HUDEP-2 (cell line): ENCODE data around the gene LAMA2.
A peak's percentile ranks its signal among the peaks of the same experiment; 100 is the strongest.

ENCODE experiments used
- DNase-seq, 76 experiments: peaks; one replicate each; lab custom pipeline; 2025; ENCODE audit not compliant: unreplicated experiment in 76 of 76; lab: John Stamatoyannopoulos, UW

Gene LAMA2

GRCh38 chr6:129543981-129544380, 661.0 kb downstream of the LAMA2 start:
- peak in 8 of 76 experiments; percentile 20 to 39 (median 30) for DNase-seq

- DNase-seq = no peak
These were observed 662.1 kb downstream of the LAMA2 start for GRCh38 chr6:129544892-129545612.

GRCh38 chr6:129546702-129547101, 663.8 kb downstream of the LAMA2 start:
- no peak for DNase-seq

GRCh38 chr6:129551486-129551885, 668.5 kb downstream of the LAMA2 start:
- DNase-seq = no peak

GRCh38 chr6:129552413-129552812, 669.5 kb downstream of the LAMA2 start:
- DNase-seq = no peak

- no peak for DNase-seq
These were observed 672.4 kb downstream of the LAMA2 start for GRCh38 chr6:129555206-129555832.

GRCh38 chr6:129558248-129558647, 675.3 kb downstream of the LAMA2 start:
- no peak for DNase-seq

GRCh38 chr6:129565366-129565765, 682.4 kb downstream of the LAMA2 start:
- peak in 17 of 76 experiments; percentile 7 to 42 (median 24) for DNase-seq

- DNase-seq = no peak
These were observed 682.9 kb downstream of the LAMA2 start for GRCh38 chr6:129565811-129566210.
